K562 (cell line): ENCODE measurements around the gene CPT1B. TPM values are rescaled to one million over a fixed set of nuclear protein-coding genes. Genes with fewer than 3 reads are reported as not detected.

Source experiments
- CBX8 ChIP-seq: fragments of 200-600 bp; sonication (generic); IDR thresholded peaks from 2 replicates; pipeline ENCODE4 v1.6.1; 2012; ENCODE audit warnings: borderline replicate concordance, mixed run types, low read depth, mild to moderate bottlenecking, moderate library complexity, mixed read lengths, low read length, control low read depth, inconsistent platforms; ENCODE audit not compliant: poor library complexity, severe bottlenecking; ENCODE audit errors: extremely low read depth
- DACH1 ChIP-seq: fragments of 450-650 bp; IDR thresholded peaks from 2 replicates; pipeline ENCODE4 v1.6.1; 2018; ENCODE audit not compliant: partially characterized antibody
- FOXJ3 ChIP-seq: sonication (generic); formaldehyde crosslinking; IDR thresholded peaks from 2 replicates; pipeline ENCODE4 v1.4.0; 2020; ENCODE audit warnings: mild to moderate bottlenecking, missing genetic modification reagents
- FOXP1 ChIP-seq: sonication (generic); formaldehyde crosslinking; IDR thresholded peaks from 2 replicates; pipeline ENCODE4 v1.8.0; 2022; ENCODE audit warnings: mild to moderate bottlenecking, missing genetic modification reagents
- GTF2F1 ChIP-seq: IDR thresholded peaks from 2 replicates; pipeline ENCODE4 v1.6.1; 2011; ENCODE audit warnings: low read depth, low read length, improper control_type of control experiment
- HMGN3 ChIP-seq: IDR thresholded peaks from 2 replicates; pipeline ENCODE4 v1.6.1; 2011; ENCODE audit warnings: borderline replicate concordance, low read depth, mild to moderate bottlenecking, mixed read lengths, low read length; ENCODE audit not compliant: insufficient read length; ENCODE audit errors: extremely low read depth
- KAT2B ChIP-seq: IDR thresholded peaks from one replicate; pipeline ENCODE4 v1.6.1; 2012; ENCODE audit warnings: low read depth, mild to moderate bottlenecking, control low read depth, inconsistent platforms, low read length, moderate library complexity
- KAT7 ChIP-seq: sonication (generic); formaldehyde crosslinking; IDR thresholded peaks from 2 replicates; pipeline ENCODE4 v1.8.0; 2022; ENCODE audit warnings: missing genetic modification reagents, mild to moderate bottlenecking, borderline replicate concordance
- LEF1 ChIP-seq: fragments of 450-650 bp; IDR thresholded peaks from 2 replicates; pipeline ENCODE4 v1.6.1; 2016; ENCODE audit warnings: mild to moderate bottlenecking
- MCM3 ChIP-seq: fragments of 450-650 bp; IDR thresholded peaks from 2 replicates; pipeline ENCODE4 v1.6.1; 2016
- MEF2D ChIP-seq: conservative IDR thresholded peaks from 2 replicates; pipeline ENCODE4 v1.6.1; 2016; ENCODE audit warnings: low read depth, missing genetic modification characterization, missing compliant biosample characterization
- RBM25 ChIP-seq: fragments of 200-400 bp; formaldehyde crosslinking; IDR thresholded peaks from 2 replicates; pipeline ENCODE4 v1.6.1; 2018; ENCODE audit warnings: low read length, low read depth, moderate library complexity; ENCODE audit not compliant: severe bottlenecking
- SMAD1 ChIP-seq: fragments of 150-350 bp; IDR thresholded peaks from 2 replicates; pipeline ENCODE4 v1.6.1; 2014; ENCODE audit warnings: low read length, low read depth; ENCODE audit not compliant: partially characterized antibody
- TAL1 ChIP-seq: fragments of 450-650 bp; IDR thresholded peaks from 2 replicates; pipeline ENCODE4 v1.6.1; 2016; ENCODE audit warnings: mild to moderate bottlenecking
- ZC3H11A ChIP-seq: IDR thresholded peaks from 2 replicates; pipeline ENCODE4 v1.6.1; 2012; ENCODE audit warnings: low read depth, low read length, improper control_type of control experiment
- ZNF124 ChIP-seq: sonication (generic); formaldehyde crosslinking; IDR thresholded peaks from 2 replicates; pipeline ENCODE4 v1.8.1; 2022; ENCODE audit warnings: missing genetic modification reagents
- ZNF174 ChIP-seq: fragments of 250-450 bp; sonication (Bioruptor Pico); IDR thresholded peaks from 2 replicates; pipeline ENCODE4 v1.4.0; 2020; ENCODE audit warnings: mild to moderate bottlenecking
- ZNF589 ChIP-seq: fragments of 200-800 bp; sonication (Bioruptor generic); IDR thresholded peaks from 2 replicates; pipeline ENCODE4 v1.6.1; 2016; ENCODE audit warnings: low read depth, missing genetic modification characterization, missing compliant biosample characterization
- ZSCAN32 ChIP-seq: fragments of 450-650 bp; formaldehyde crosslinking; IDR thresholded peaks from 2 replicates; pipeline ENCODE4 v1.4.0; 2020; ENCODE audit warnings: mild to moderate bottlenecking, moderate library complexity
- polyA plus RNA-seq, 8 experiments: library from polyadenylated mRNA; depleted of rRNA in 4 of 8; stranded (reverse) in 5 of 8; unstranded in 3 of 8; fragments of >200 nt; fragmentation: Nextera tagmentation in 2 of 8; fragmentation: Illumina TruSeq in 1 of 8; extraction: Ambion mirVana in 2 of 8; extraction: Trizol in 1 of 8; gene quantifications; 2 replicates each; pipeline versions ENCODE4 v1.2.1 to v1.2.3, GENCODE V29; 2011 to 2014; ENCODE audit warnings: inconsistent platforms in 1 of 8, missing spikeins in 1 of 8
- total RNA-seq, 7 experiments: library from RNA; depleted of rRNA in 6 of 7; stranded (reverse); fragments of >200 nt in 6 of 7; fragmentation: Illumina TruSeq in 2 of 7; extraction: Trizol in 2 of 7; gene quantifications; 2 replicates each; pipeline versions ENCODE4 v1.2.1 to v1.2.3, GENCODE V29; 2011 to 2021; ENCODE audit warnings: low replicate concordance in 1 of 7
- TF ChIP-seq, protein P1 (sequence below): fragments of 450-650 bp; IDR thresholded peaks from 2 replicates; pipeline ENCODE4 v1.6.1; 2017; ENCODE audit warnings: mild to moderate bottlenecking, moderate library complexity
- TF ChIP-seq, protein P2 (sequence below): fragments of 450-650 bp; formaldehyde crosslinking; IDR thresholded peaks from 2 replicates; pipeline ENCODE4 v1.4.0; 2022; ENCODE audit warnings: missing genetic modification characterization
- TF ChIP-seq, protein P3 (sequence below): fragments of 250-450 bp; sonication (Bioruptor Pico); IDR thresholded peaks from 2 replicates; pipeline ENCODE4 v1.8.0; 2022; ENCODE audit warnings: inconsistent platforms, mild to moderate bottlenecking, moderate library complexity, borderline replicate concordance
- TF ChIP-seq, protein P4 (sequence below): fragments of 150-350 bp; conservative IDR thresholded peaks from 2 replicates; pipeline ENCODE4 v1.6.1; 2014; ENCODE audit warnings: low read length

Gene CPT1B
- total and polyA plus RNA-seq, 9 of the 15 experiments (the other 6 are each of a cell fraction or from before 2014, with no cell fraction given): 0.35 to 6.1 (median 2.6) TPM

DNA sequence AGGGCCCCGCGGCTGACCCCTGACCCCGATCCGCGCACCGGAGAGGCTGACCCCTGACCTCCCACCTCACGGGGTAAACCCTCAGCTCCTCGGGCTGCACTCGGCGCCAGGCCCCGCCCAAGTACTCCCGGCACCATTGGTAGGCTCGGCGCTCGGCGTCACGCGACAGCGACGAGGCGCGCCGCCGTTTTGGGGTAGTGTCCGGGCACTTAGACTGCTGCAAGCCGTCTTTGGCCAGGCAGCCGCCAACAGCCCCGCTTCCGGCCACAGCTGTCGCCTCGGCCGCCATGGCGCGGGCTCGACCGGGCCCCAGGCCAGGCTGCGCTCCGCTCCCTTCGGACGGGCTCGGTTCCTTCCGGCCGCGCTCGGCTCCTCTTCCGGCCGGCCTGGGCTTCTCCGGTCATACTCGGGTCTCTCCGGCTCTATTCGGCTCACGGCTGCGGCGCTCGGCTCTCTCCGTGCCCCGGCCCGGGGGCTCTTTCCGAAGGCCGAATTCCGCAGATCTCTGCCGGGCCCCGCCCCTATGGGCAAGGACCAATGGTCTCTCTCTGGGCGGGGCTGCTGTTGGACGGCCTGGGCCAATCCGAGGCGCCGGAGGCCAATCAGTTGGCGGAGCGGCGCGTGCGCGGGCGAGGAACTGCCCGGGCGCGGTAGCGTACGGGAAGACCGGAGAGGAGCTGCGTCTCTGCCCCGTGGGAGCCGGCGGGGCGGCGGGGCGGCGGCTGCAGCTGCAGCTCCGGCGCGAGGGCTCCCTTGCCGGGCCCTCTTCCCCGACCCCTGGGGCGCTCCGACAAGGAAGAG, 4.5 kb upstream of the CPT1B start, which contains the start of gene CHKB (continued):
- TF ChIP-seq, protein P1, sequence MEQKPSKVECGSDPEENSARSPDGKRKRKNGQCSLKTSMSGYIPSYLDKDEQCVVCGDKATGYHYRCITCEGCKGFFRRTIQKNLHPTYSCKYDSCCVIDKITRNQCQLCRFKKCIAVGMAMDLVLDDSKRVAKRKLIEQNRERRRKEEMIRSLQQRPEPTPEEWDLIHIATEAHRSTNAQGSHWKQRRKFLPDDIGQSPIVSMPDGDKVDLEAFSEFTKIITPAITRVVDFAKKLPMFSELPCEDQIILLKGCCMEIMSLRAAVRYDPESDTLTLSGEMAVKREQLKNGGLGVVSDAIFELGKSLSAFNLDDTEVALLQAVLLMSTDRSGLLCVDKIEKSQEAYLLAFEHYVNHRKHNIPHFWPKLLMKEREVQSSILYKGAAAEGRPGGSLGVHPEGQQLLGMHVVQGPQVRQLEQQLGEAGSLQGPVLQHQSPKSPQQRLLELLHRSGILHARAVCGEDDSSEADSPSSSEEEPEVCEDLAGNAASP: no peak
- TF ChIP-seq ZSCAN32 (CRISPR knock-in tag) (no peak), MCM3 (no peak), HMGN3 (peak; percentile 29), FOXJ3 (no peak), FOXP1 (CRISPR knock-in tag) (no peak), ZNF174 (CRISPR knock-in tag) (no peak), KAT7 (CRISPR knock-in tag) (no peak), GTF2F1 (no peak), RBM25 (peak; percentile 82), LEF1 (no peak), KAT2B (no peak), DACH1 (no peak), ZNF124 (no peak), TAL1 (no peak), ZNF589 (CRISPR knock-in tag) (no peak), SMAD1 (no peak), CBX8 (no peak), ZC3H11A (no peak), MEF2D (tag) (no peak)
- TF ChIP-seq, protein P2, sequence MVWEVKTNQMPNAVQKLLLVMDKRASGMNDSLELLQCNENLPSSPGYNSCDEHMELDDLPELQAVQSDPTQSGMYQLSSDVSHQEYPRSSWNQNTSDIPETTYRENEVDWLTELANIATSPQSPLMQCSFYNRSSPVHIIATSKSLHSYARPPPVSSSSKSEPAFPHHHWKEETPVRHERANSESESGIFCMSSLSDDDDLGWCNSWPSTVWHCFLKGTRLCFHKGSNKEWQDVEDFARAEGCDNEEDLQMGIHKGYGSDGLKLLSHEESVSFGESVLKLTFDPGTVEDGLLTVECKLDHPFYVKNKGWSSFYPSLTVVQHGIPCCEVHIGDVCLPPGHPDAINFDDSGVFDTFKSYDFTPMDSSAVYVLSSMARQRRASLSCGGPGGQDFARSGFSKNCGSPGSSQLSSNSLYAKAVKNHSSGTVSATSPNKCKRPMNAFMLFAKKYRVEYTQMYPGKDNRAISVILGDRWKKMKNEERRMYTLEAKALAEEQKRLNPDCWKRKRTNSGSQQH: no peak
- TF ChIP-seq, protein P3, sequence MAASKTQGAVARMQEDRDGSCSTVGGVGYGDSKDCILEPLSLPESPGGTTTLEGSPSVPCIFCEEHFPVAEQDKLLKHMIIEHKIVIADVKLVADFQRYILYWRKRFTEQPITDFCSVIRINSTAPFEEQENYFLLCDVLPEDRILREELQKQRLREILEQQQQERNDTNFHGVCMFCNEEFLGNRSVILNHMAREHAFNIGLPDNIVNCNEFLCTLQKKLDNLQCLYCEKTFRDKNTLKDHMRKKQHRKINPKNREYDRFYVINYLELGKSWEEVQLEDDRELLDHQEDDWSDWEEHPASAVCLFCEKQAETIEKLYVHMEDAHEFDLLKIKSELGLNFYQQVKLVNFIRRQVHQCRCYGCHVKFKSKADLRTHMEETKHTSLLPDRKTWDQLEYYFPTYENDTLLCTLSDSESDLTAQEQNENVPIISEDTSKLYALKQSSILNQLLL: no peak
- TF ChIP-seq, protein P4, sequence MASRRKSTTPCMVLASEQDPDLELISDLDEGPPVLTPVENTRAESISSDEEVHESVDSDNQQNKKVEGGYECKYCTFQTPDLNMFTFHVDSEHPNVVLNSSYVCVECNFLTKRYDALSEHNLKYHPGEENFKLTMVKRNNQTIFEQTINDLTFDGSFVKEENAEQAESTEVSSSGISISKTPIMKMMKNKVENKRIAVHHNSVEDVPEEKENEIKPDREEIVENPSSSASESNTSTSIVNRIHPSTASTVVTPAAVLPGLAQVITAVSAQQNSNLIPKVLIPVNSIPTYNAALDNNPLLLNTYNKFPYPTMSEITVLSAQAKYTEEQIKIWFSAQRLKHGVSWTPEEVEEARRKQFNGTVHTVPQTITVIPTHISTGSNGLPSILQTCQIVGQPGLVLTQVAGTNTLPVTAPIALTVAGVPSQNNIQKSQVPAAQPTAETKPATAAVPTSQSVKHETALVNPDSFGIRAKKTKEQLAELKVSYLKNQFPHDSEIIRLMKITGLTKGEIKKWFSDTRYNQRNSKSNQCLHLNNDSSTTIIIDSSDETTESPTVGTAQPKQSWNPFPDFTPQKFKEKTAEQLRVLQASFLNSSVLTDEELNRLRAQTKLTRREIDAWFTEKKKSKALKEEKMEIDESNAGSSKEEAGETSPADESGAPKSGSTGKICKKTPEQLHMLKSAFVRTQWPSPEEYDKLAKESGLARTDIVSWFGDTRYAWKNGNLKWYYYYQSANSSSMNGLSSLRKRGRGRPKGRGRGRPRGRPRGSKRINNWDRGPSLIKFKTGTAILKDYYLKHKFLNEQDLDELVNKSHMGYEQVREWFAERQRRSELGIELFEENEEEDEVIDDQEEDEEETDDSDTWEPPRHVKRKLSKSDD: no peak
